GM12801 (cell line): Measurements from ENCODE around the gene CDC42BPB.

Experiments used
- TF ChIP-seq, protein P1 (sequence below): IDR thresholded peaks from one replicate; pipeline ENCODE4 v1.5.1; 2011; ENCODE audit warnings: control low read depth; ENCODE audit not compliant: insufficient read length; ENCODE audit errors: extremely low read depth

Gene CDC42BPB

GRCh38 chr14:103014466-103015228 lies 42.7 kb downstream of the CDC42BPB start:
- TF ChIP-seq, protein P1, sequence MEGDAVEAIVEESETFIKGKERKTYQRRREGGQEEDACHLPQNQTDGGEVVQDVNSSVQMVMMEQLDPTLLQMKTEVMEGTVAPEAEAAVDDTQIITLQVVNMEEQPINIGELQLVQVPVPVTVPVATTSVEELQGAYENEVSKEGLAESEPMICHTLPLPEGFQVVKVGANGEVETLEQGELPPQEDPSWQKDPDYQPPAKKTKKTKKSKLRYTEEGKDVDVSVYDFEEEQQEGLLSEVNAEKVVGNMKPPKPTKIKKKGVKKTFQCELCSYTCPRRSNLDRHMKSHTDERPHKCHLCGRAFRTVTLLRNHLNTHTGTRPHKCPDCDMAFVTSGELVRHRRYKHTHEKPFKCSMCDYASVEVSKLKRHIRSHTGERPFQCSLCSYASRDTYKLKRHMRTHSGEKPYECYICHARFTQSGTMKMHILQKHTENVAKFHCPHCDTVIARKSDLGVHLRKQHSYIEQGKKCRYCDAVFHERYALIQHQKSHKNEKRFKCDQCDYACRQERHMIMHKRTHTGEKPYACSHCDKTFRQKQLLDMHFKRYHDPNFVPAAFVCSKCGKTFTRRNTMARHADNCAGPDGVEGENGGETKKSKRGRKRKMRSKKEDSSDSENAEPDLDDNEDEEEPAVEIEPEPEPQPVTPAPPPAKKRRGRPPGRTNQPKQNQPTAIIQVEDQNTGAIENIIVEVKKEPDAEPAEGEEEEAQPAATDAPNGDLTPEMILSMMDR: no peak

DNA sequence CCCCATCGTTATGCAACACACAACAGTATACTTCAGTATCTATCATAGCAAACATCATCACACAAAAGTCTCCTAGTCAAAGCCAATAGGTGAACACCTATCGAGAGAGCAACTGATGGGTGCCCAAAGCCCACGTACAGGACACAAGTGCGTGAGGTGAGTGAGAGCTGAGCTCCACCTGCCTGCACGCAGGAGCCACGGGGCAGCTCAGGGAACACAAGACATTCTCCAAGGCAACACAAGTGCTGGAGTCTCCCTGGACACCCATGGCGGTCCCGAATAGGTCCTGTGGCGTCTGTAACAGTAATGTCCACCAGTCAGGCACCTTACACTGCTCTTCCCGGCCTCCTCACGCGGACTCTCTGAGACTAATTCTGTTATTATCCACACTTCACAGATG lies 44.3 kb downstream of the CDC42BPB start:
- TF ChIP-seq, protein P1: no peak

DNA sequence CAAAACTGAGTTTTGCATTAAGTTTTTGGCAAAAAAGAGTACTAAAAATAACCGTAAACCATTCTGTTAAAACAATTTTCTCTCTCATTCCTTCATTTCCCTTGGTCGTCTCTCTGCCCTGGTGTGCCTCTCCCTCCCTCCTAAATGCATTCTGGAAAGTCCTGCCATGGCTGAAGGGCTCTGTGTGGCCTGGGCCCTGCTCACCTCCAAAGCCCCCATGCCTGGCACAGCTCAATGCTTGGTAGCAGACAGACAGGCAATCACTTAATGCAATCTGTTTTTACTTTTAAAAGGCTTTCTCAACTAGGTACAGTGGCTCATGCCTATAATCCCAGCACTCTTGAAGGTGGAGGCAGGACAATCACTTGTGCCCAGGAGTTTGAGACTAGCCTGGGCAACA lies 47.8 kb downstream of the CDC42BPB start:
- TF ChIP-seq, protein P1: no peak

DNA sequence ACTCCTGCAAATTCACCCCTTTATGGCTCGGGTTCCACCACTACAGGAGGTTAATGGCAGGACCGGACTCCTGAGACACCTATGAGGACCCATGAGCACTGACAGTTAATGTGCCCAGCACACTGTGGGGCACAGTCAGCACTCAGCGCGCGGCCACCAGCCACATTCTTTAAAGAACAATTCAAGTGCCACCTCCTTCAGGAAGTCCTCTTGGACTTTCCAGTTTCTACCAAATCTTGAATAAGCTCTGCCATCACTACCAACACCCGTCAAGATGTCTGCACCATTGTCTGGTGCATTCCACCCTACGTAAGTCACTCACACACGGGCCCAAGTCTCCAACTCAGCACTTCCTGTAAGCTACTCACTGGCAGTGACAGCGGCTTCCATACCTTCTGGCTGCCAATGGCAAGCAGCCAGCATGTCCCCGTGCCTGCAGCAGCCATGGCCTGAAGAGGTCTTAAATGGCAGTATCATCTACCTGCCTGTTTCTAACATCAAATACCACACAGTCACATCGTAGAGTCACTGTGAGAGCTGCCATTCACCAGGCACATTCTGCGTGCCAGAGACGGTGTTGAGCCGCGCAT lies 48.5 kb downstream of the CDC42BPB start:
- TF ChIP-seq, protein P1: no peak

- TF ChIP-seq, protein P1: no peak
These were observed 49.2 kb downstream of the CDC42BPB start for GRCh38 chr14:103008126-103008525.

GRCh38 chr14:103007555-103007954 lies 49.8 kb downstream of the CDC42BPB start:
- TF ChIP-seq, protein P1: no peak

GRCh38 chr14:103006991-103007520 lies 50.3 kb downstream of the CDC42BPB start:
- TF ChIP-seq, protein P1: no peak
